Measurements from ENCODE around the gene HELT. TPM values are rescaled to one million over a fixed set of nuclear protein-coding genes. Genes with fewer than 3 reads are reported as not detected.
A peak's percentile ranks its signal among the peaks of the same experiment; 100 is the strongest.
"Not testable (repeated sequence)": the region's sequence is repeated elsewhere in the genome, so short reads cannot be mapped to it uniquely, and the experiment has no call there.

Gene HELT
- total RNA-seq: not detected

GRCh38 chr4:185017964-185018772 is at the start of gene HELT:
HELT (plus strand) TSS chr4:185018490; CDS start chr4:185018929, 439 bp downstream.
- no peak for DNase-seq
- Mint-ChIP-seq H3K4me3 (no peak within 1 kb of the TSS), H3K36me3 (no peaks in the 10 kb centered on the region), H3K27me3 (peaks cover 80% of the 10 kb centered on the region), H3K9me3 (no peaks in the 10 kb centered on the region), H3K4me1 (ENCODE audit: low read depth) (peaks cover 19% of the 10 kb centered on the region), H3K27ac (no peak within 1 kb of the TSS)
- ChIA-PET POLR2A (interaction anchor here (0.6 kb wide), 1 partner anchor 730 kb away, joined by 3 read pairs; no protein-coding TSS in a partner anchor), CTCF (interaction anchor here (1.2 kb wide), 2 partner anchors 13 to 22 kb away, joined by 3 to 6 read pairs; no protein-coding TSS in a partner anchor)
- intact Hi-C loops (cut with micrococcal nuclease): no loop called here

DNA sequence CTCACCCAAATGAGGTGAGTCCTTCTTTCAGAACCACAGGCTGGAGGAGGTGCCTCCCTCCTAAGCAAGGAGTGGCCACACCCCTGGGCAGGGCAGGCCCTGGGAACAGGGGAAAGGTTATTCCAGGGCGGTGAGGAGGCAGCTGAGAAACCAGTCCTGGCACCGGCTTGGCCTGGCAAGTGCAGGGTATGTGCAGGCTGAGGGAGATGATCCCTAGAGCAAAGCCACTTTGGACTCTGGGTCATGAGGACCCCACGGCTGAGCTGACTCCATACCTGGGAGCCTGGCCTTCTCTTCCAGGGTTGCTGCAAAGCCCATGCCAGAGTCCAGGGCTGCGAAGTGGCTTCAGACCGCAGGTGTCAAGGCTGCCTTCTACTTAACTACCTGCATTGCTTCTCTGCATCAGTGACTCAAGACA is 49.5 kb upstream of the HELT start:
- Mint-ChIP-seq H3K27me3 (peaks cover 13% of the 10 kb centered on the region), H3K27ac (no peak overlapping the region), H3K4me1 (ENCODE audit: low read depth) (peaks cover 8% of the 10 kb centered on the region), H3K9me3 (peaks cover 18% of the 10 kb centered on the region), H3K36me3 (peaks cover 8% of the 10 kb centered on the region), H3K4me3 (no peak overlapping the region)
- CTCF ChIA-PET: no interaction called here
- POLR2A ChIA-PET: no interaction called here
- DNase-seq: no peak
- intact Hi-C loops (cut with micrococcal nuclease): loop anchor here (1.0 kb wide), 1 partner anchor 142 kb away; no protein-coding TSS in a partner anchor

DNA sequence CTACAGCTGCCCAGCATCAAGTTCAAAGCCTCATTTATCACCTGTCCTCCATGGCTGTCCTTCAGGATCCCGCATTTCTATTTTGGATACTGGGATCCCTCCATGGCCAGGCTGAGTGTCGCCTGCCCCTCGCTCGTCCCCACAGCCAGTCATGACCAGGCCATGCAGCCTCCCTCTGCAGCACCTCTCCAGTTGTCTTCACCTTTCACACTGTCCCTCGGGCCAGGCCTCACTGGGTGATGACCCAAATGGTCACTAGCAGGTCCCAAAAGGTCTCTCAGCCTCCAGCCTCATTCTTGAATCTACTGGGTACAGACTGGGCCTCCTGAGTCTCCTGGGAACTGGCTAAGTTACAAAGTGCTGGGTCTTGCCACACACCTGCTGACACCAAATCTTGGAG is 48.7 kb upstream of the HELT start:
- peaks cover 18% of the 10 kb centered on the region for H3K9me3 Mint-ChIP-seq
- H3K4me1 Mint-ChIP-seq (ENCODE audit: low read depth): peaks cover 8% of the 10 kb centered on the region
- no peak overlapping the region for H3K27ac Mint-ChIP-seq
- peaks cover 8% of the 10 kb centered on the region for H3K36me3 Mint-ChIP-seq
- ChIA-PET POLR2A (no interaction called here), CTCF (no interaction called here)
- intact Hi-C loops (cut with micrococcal nuclease): no loop called here
- DNase-seq: no peak
- no peak overlapping the region for H3K4me3 Mint-ChIP-seq
- peaks cover 13% of the 10 kb centered on the region for H3K27me3 Mint-ChIP-seq

DNA sequence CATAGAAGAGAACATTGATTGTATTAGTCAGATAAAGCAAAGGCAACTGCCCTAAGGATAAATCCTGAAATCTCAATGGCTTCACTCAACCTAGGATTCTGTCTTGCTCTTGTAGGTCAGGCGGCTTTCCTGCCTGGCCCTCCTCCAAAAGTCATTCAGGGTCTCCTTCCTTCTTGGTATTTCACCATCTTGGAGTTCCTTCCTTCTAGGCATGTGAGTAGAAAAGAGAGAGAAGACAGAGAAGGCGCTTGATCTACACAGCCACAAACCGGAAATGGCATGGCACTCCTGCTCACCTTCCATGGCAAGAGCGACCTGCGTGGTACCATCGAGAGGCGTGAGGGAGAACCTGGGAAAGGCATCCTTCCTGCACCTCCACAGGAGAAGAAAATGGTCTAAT is 45.3 kb upstream of the HELT start:
- no peaks in the 10 kb centered on the region for H3K36me3 Mint-ChIP-seq
- CTCF ChIA-PET: no interaction called here

GRCh38 chr4:184976348-184976747 is 41.9 kb upstream of the HELT start:
- intact Hi-C loops (cut with micrococcal nuclease); POLR2A ChIA-PET; DNase-seq; H3K9me3 Mint-ChIP-seq; H3K4me3 Mint-ChIP-seq; H3K36me3 Mint-ChIP-seq; H3K27ac Mint-ChIP-seq; H3K4me1 Mint-ChIP-seq (ENCODE audit: low read depth): not testable (repeated sequence)
- CTCF ChIA-PET: interaction anchor here (2.0 kb wide), 1 partner anchor 8 kb away, joined by 5 read pairs; no protein-coding TSS in a partner anchor
- H3K27me3 Mint-ChIP-seq: peaks cover 16% of the 10 kb centered on the region

More for the DNA sequence above, 45.3 kb upstream of the HELT start:
- POLR2A ChIA-PET: no interaction called here
- no peak for DNase-seq
- H3K27ac Mint-ChIP-seq: no peak overlapping the region
- H3K9me3 Mint-ChIP-seq: peaks cover 10% of the 10 kb centered on the region
- H3K4me3 Mint-ChIP-seq: no peak overlapping the region
- H3K4me1 Mint-ChIP-seq (ENCODE audit: low read depth): no peaks in the 10 kb centered on the region
- intact Hi-C loops (cut with micrococcal nuclease): no loop called here
- peaks cover 16% of the 10 kb centered on the region for H3K27me3 Mint-ChIP-seq

- no peaks in the 10 kb centered on the region for H3K4me1 Mint-ChIP-seq (ENCODE audit: low read depth)
- POLR2A ChIA-PET: no interaction called here
- no peaks in the 10 kb centered on the region for H3K9me3 Mint-ChIP-seq
- no peak overlapping the region for H3K27ac Mint-ChIP-seq
- H3K4me3 Mint-ChIP-seq: no peak overlapping the region
- H3K36me3 Mint-ChIP-seq: no peaks in the 10 kb centered on the region
- intact Hi-C loops (cut with micrococcal nuclease): no loop called here
- no peak for DNase-seq
- peaks cover 11% of the 10 kb centered on the region for H3K27me3 Mint-ChIP-seq
- CTCF ChIA-PET: no interaction called here
Measured at GRCh38 chr4:184977747-184978146, 40.5 kb upstream of the HELT start.

- H3K36me3 Mint-ChIP-seq: no peaks in the 10 kb centered on the region
- no peak overlapping the region for H3K4me3 Mint-ChIP-seq
- ChIA-PET POLR2A (no interaction called here), CTCF (interaction anchor here (0.6 kb wide), 1 partner anchor 217 kb away, joined by 3 read pairs; no protein-coding TSS in a partner anchor)
- no peaks in the 10 kb centered on the region for H3K9me3 Mint-ChIP-seq
- no peak for DNase-seq
- no peak overlapping the region for H3K27ac Mint-ChIP-seq
- intact Hi-C loops (cut with micrococcal nuclease): no loop called here
- H3K4me1 Mint-ChIP-seq (ENCODE audit: low read depth): no peaks in the 10 kb centered on the region
- peaks cover 11% of the 10 kb centered on the region for H3K27me3 Mint-ChIP-seq
Measured at GRCh38 chr4:184978211-184978610, 40.1 kb upstream of the HELT start.

DNA sequence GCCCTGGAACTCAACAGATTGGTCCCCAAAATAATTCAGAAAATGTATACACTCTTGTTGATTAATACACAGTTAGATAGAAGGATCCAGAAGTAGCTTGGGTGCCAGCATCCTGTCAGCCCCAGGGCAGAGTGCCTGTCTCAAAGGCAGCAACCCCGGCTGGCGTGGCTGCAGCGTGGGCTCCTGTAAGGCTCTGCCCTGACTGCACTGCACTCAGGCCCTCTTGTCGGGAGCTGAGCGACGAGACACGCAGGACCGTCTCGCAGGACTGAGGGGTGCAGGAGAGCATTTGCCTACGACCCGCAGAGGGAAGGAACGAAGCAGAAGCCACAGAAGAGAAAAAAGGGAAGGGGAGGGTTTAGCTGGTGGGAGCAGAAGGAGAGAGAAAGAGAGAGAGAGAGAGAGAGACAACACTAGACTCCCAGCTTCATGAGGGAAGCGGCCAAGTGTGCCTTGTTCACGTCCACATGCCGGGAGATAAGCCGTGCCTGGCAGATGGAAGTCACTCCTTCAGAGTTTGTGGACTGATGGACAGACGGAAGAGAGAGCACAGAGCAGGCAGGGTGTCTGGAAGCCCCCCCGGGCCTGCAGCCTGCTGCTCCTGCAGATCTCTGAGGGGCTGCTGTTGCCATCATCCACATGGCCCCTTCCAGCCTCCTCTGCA is 38.7 kb upstream of the HELT start:
- DNase-seq: no peak
- ChIA-PET POLR2A (no interaction called here), CTCF (no interaction called here)
- H3K27me3 Mint-ChIP-seq: peaks cover 9% of the 10 kb centered on the region
- no peak overlapping the region for H3K27ac Mint-ChIP-seq
- H3K4me3 Mint-ChIP-seq: no peak overlapping the region
- H3K36me3 Mint-ChIP-seq: no peaks in the 10 kb centered on the region
- intact Hi-C loops (cut with micrococcal nuclease): loop anchor here (5.0 to 10.0 kb wide), 2 partner anchors 232 to 715 kb away; no protein-coding TSS in a partner anchor
- no peaks in the 10 kb centered on the region for H3K9me3 Mint-ChIP-seq
- no peaks in the 10 kb centered on the region for H3K4me1 Mint-ChIP-seq (ENCODE audit: low read depth)

DNA sequence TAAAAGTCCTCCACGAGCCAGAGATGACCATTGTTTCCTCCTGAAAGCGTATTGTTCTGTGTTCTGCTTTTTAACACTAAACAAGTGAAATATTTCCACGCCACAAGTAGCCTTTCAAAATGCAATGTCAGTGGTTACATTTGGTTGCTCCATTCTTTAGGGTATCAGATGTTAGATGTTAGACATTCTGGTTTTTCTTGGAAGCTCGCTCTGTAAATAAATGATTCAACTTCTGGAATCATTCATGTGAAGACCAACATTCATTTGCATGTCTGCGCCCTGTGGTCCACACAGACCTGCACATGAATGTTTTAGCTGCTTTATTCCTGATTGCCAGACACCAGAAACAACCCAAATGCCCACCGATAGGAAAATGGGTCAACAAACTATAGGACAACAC is 38.0 kb upstream of the HELT start:
- H3K4me3 Mint-ChIP-seq: no peak overlapping the region
- intact Hi-C loops (cut with micrococcal nuclease): loop anchor here (5.0 to 10.0 kb wide), 2 partner anchors 233 to 715 kb away; no protein-coding TSS in a partner anchor
- no peaks in the 10 kb centered on the region for H3K9me3 Mint-ChIP-seq
- peaks cover 6% of the 10 kb centered on the region for H3K27me3 Mint-ChIP-seq
- H3K27ac Mint-ChIP-seq: no peak overlapping the region
- no peaks in the 10 kb centered on the region for H3K4me1 Mint-ChIP-seq (ENCODE audit: low read depth)
- no peaks in the 10 kb centered on the region for H3K36me3 Mint-ChIP-seq
- no peak for DNase-seq
- ChIA-PET POLR2A (no interaction called here), CTCF (interaction anchor here (3.4 kb wide), 1 partner anchor 235 kb away, joined by 12 read pairs; no protein-coding TSS in a partner anchor)

- Mint-ChIP-seq H3K9me3 (no peaks in the 10 kb centered on the region), H3K27me3 (no peaks in the 10 kb centered on the region), H3K4me3 (no peak overlapping the region), H3K4me1 (ENCODE audit: low read depth) (no peaks in the 10 kb centered on the region), H3K27ac (no peak overlapping the region), H3K36me3 (no peaks in the 10 kb centered on the region)
- intact Hi-C loops (cut with micrococcal nuclease): loop anchor here (5.0 to 10.0 kb wide), 2 partner anchors 237 to 719 kb away; no protein-coding TSS in a partner anchor
- peak; percentile 79 for DNase-seq
- POLR2A ChIA-PET: no interaction called here
- CTCF ChIA-PET: interaction anchor here (0.8 to 3.4 kb wide), 4 partner anchors 8 to 241 kb away, joined by 3 to 12 read pairs (median 4); no protein-coding TSS in a partner anchor
Measured at GRCh38 chr4:184983672-184984356, 34.5 kb upstream of the HELT start.

- ChIA-PET CTCF (no interaction called here), POLR2A (no interaction called here)
- Mint-ChIP-seq H3K27ac (no peak overlapping the region), H3K9me3 (no peaks in the 10 kb centered on the region), H3K4me1 (ENCODE audit: low read depth) (no peaks in the 10 kb centered on the region), H3K4me3 (no peak overlapping the region), H3K27me3 (no peaks in the 10 kb centered on the region), H3K36me3 (no peaks in the 10 kb centered on the region)
- no peak for DNase-seq
- intact Hi-C loops (cut with micrococcal nuclease): loop anchor here (10.0 kb wide), 1 partner anchor 723 kb away; no protein-coding TSS in a partner anchor
Measured at GRCh38 chr4:184987493-184988031, 30.7 kb upstream of the HELT start.

DNA sequence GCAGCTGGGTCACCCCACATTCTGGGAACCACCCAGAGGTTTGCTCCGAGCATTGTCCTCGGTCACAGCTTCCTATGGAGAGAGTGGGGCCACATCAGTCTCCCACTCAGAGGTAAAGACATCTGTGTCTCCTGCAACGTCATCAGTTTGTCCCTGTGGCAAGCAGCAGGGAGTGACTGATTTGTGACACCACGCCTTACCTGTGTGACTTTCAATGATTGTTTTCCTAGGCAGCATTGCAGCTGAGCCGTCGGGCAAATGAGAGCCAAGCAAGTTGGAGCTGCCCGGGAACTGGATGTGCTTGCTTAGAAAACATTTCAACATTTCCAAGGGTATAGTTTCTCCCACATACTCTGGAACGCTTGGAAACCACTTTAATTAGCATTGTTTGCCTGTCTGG is 29.7 kb upstream of the HELT start:
- no peak for DNase-seq
- intact Hi-C loops (cut with micrococcal nuclease): loop anchor here (10.0 kb wide), 1 partner anchor 724 kb away; no protein-coding TSS in a partner anchor
- Mint-ChIP-seq H3K27ac (no peak overlapping the region), H3K36me3 (no peaks in the 10 kb centered on the region), H3K27me3 (no peaks in the 10 kb centered on the region), H3K9me3 (no peaks in the 10 kb centered on the region), H3K4me3 (no peak overlapping the region), H3K4me1 (ENCODE audit: low read depth) (no peaks in the 10 kb centered on the region)
- CTCF ChIA-PET: no interaction called here
- POLR2A ChIA-PET: no interaction called here

Data from activated CD4-positive, alpha-beta memory T cell treated with anti-CD3 and anti-CD28 coated beads for 36 hours (primary cell).